H9 (cell line): ENCODE results near the gene AATF. TPM values are rescaled to one million over a fixed set of nuclear protein-coding genes. Genes with fewer than 3 reads are reported as not detected.
A peak's percentile ranks its signal among the peaks of the same experiment; 100 is the strongest.

Experiments used
- DNase-seq: peaks from one replicate; pipeline ENCODE4 v3.0.0-alpha.2; 2017
- H2AFZ ChIP-seq: one replicate; pipeline ENCODE4 v1.6.1; 2013; ENCODE audit warnings: mild to moderate bottlenecking, low read length, control low read depth, moderate library complexity
- H2AK5ac ChIP-seq: 2 replicates; pipeline ENCODE4 v1.6.1; 2013; ENCODE audit warnings: low read length, control low read depth, mixed read lengths; ENCODE audit not compliant: insufficient read length
- H2BK120ac ChIP-seq: one replicate; pipeline ENCODE4 v1.6.1; 2013; ENCODE audit warnings: low read depth, mild to moderate bottlenecking, low read length, control low read depth, inconsistent platforms; ENCODE audit not compliant: poor library complexity, severe bottlenecking
- H2BK12ac ChIP-seq: 2 replicates; pipeline ENCODE4 v1.6.1; 2013; ENCODE audit warnings: low read length, control low read depth, mixed read lengths, low read depth; ENCODE audit not compliant: insufficient read length
- H2BK15ac ChIP-seq: 2 replicates; pipeline ENCODE4 v1.6.1; 2013; ENCODE audit warnings: low read depth, low read length, control low read depth
- H2BK20ac ChIP-seq: one replicate; pipeline ENCODE4 v1.6.1; 2013; ENCODE audit warnings: low read depth, mild to moderate bottlenecking, low read length, control low read depth, inconsistent platforms; ENCODE audit not compliant: poor library complexity, severe bottlenecking
- H2BK5ac ChIP-seq: 2 replicates; pipeline ENCODE4 v1.6.1; 2013; ENCODE audit warnings: low read length, control low read depth, mixed read lengths; ENCODE audit not compliant: insufficient read length
- H3K14ac ChIP-seq: 2 replicates; pipeline ENCODE4 v1.6.1; 2013; ENCODE audit warnings: low read length, control low read depth; ENCODE audit not compliant: insufficient read depth
- H3K18ac ChIP-seq: 2 replicates; pipeline ENCODE4 v1.6.1; 2013; ENCODE audit warnings: low read depth, mild to moderate bottlenecking, mixed read lengths, low read length, control low read depth; ENCODE audit not compliant: insufficient read length
- H3K23ac ChIP-seq: 2 replicates; pipeline ENCODE4 v1.6.1; 2013; ENCODE audit warnings: low read length, control low read depth, mixed read lengths, low read depth; ENCODE audit not compliant: insufficient read length
- H3K23me2 ChIP-seq: 2 replicates; pipeline ENCODE4 v1.6.1; 2013; ENCODE audit warnings: low read depth, mild to moderate bottlenecking, mixed read lengths, low read length, control low read depth; ENCODE audit not compliant: insufficient read length, poor library complexity, severe bottlenecking
- H3K27ac ChIP-seq: 2 replicates; pipeline ENCODE4 v1.5.1; 2013; ENCODE audit warnings: low read length, control low read depth, mixed read lengths, low read depth; ENCODE audit not compliant: insufficient read length
- H3K27me3 ChIP-seq: 2 replicates; pipeline ENCODE4 v1.6.1; 2013; ENCODE audit warnings: low read length, control low read depth, inconsistent platforms; ENCODE audit not compliant: insufficient read depth
- H3K4ac ChIP-seq: 2 replicates; pipeline ENCODE4 v1.6.1; 2013; ENCODE audit warnings: low read depth, mild to moderate bottlenecking, control low read depth, inconsistent platforms, low read length, moderate library complexity
- H3K4me1 ChIP-seq: 2 replicates; pipeline ENCODE4 v1.6.1; 2013; ENCODE audit warnings: low read length, control low read depth, inconsistent platforms; ENCODE audit not compliant: insufficient read depth
- H3K4me2 ChIP-seq: 2 replicates; pipeline ENCODE4 v1.6.1; 2013; ENCODE audit warnings: low read length, control low read depth, mixed read lengths; ENCODE audit not compliant: insufficient read length, insufficient read depth
- H3K56ac ChIP-seq: 2 replicates; pipeline ENCODE4 v1.6.1; 2013; ENCODE audit warnings: low read depth, mild to moderate bottlenecking, mixed read lengths, low read length, control low read depth; ENCODE audit not compliant: insufficient read length
- H3K79me1 ChIP-seq: 2 replicates; pipeline ENCODE4 v1.6.1; 2013; ENCODE audit warnings: low read depth, mild to moderate bottlenecking, moderate library complexity, low read length, control low read depth, inconsistent platforms; ENCODE audit not compliant: insufficient read depth, poor library complexity, severe bottlenecking
- H3K79me2 ChIP-seq: 2 replicates; pipeline ENCODE4 v1.6.1; 2013; ENCODE audit warnings: low read length, control low read depth, inconsistent platforms; ENCODE audit not compliant: insufficient read depth
- H3K9ac ChIP-seq: 2 replicates; pipeline ENCODE4 v1.6.1; 2013; ENCODE audit warnings: low read length, control low read depth, mixed read lengths; ENCODE audit not compliant: insufficient read length; ENCODE audit errors: extremely low read depth
- H3K9me3 ChIP-seq: one replicate; pipeline ENCODE4 v1.6.1; 2013; ENCODE audit warnings: low read depth, low read length, inconsistent platforms; ENCODE audit not compliant: control insufficient read depth
- H3T11ph ChIP-seq: one replicate; pipeline ENCODE4 v1.6.1; 2013; ENCODE audit warnings: mild to moderate bottlenecking, low read length, control low read depth, inconsistent platforms
- H4K20me1 ChIP-seq: one replicate; pipeline ENCODE4 v1.6.1; 2013; ENCODE audit not compliant: control insufficient read depth, insufficient read length, insufficient read depth
- H4K5ac ChIP-seq: 2 replicates; pipeline ENCODE4 v1.6.1; 2013; ENCODE audit warnings: low read depth, mild to moderate bottlenecking, mixed read lengths, low read length, control low read depth; ENCODE audit not compliant: insufficient read length
- H4K8ac ChIP-seq: replicated peaks from 2 replicates; pipeline ENCODE4 v1.6.1; 2013; ENCODE audit warnings: low read length, control low read depth, mixed read lengths, low read depth; ENCODE audit not compliant: insufficient read length
- H4K91ac ChIP-seq: 2 replicates; pipeline ENCODE4 v1.6.1; 2013; ENCODE audit warnings: low read depth, mild to moderate bottlenecking, moderate library complexity, mixed read lengths, low read length, control low read depth; ENCODE audit not compliant: insufficient read length
- H3K27ac Mint-ChIP-seq, 3 experiments: 2 replicates in 2 of 3; 3 replicates in 1 of 3; pipeline ENCODE4 v1.8.0; 2020 to 2021; ENCODE audit warnings: mixed read lengths in 3 of 3, mild to moderate bottlenecking in 1 of 3, moderate library complexity in 1 of 3
- H3K27me3 Mint-ChIP-seq: 2 replicates; pipeline ENCODE4 v1.8.0; 2021; ENCODE audit warnings: low read depth, mild to moderate bottlenecking, moderate library complexity, mixed read lengths
- H3K36me3 Mint-ChIP-seq, 3 experiments: 2 replicates in 2 of 3; 3 replicates in 1 of 3; pipeline ENCODE4 v1.8.0; 2020 to 2021; ENCODE audit warnings: low read depth in 3 of 3, mixed read lengths in 3 of 3; ENCODE audit not compliant: insufficient read depth in 1 of 3
- H3K4me1 Mint-ChIP-seq, 2 experiments: 2 replicates each; pipeline ENCODE4 v1.8.0; 2020; ENCODE audit warnings: mixed read lengths in 2 of 2
- H3K4me3 Mint-ChIP-seq, 2 experiments: 2 replicates in 1 of 2; 3 replicates in 1 of 2; pipeline ENCODE4 v1.8.0; 2020 to 2021; ENCODE audit warnings: mild to moderate bottlenecking in 2 of 2, mixed read lengths in 2 of 2, moderate library complexity in 1 of 2
- H3K9me3 Mint-ChIP-seq, 2 experiments: 2 replicates in 1 of 2; 3 replicates in 1 of 2; pipeline ENCODE4 v1.8.0; 2020; ENCODE audit warnings: mild to moderate bottlenecking in 2 of 2, mixed read lengths in 2 of 2, moderate library complexity in 1 of 2
- WGBS: extraction: QIAGEN DNeasy Blood & Tissue Kit; methylation state at CpG from one replicate; pipeline ENCODE4 v1.1.7; 2013; ENCODE audit warnings: missing lambda C conversion rate, low lambda C conversion rate, mixed read lengths; ENCODE audit not compliant: insufficient read length; ENCODE audit errors: extremely low coverage; 5-methylcytosine and 5-hydroxymethylcytosine counted together
- total RNA-seq: library from RNA; stranded (reverse); gene quantifications from 2 replicates; pipeline ENCODE4 v1.2.1, GENCODE V29; 2021
- TF ChIP-seq, protein P1 (sequence below): fragments of 200-600 bp; sonication (generic); conservative IDR thresholded peaks from 3 replicates; pipeline ENCODE4 v1.8.0; 2021; ENCODE audit warnings: antibody characterized with exemption, mild to moderate bottlenecking

The AATF gene
- total RNA-seq, 1 experiment from 2014 or later = 69.6 TPM

DNA sequence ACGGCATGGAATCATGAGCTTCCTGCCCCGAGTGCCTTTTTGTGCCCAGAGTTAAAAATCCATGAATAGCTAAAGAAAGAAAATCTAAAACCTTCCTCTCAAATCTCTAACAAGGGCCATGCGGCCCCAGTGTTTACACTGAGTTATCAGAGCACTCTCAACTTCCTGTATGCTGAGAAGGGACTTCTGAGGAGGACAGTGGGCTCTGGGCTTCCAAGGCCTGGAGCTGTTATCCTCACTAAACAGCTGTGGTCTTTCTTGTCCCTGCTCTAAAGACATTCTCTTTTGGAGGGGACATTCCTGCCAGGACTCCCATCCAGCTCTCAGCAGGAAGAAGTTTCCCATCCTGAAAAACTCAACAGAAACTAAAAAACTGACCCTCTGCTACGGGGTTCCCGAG lies 135.6 kb downstream of the AATF start:
- Mint-ChIP-seq H3K36me3 (peaks cover 39 to 61% (median 54%) of the 10 kb centered on the region in 3 experiments; a peak in 6 of 7 replicates), H3K9me3 (peaks cover 8 to 9% of the 10 kb centered on the region in 2 experiments), H3K4me3 (no peak overlapping the region), H3K27ac (peak overlapping the region; percentile 54 to 86 (median 75); a peak in 4 of 7 replicates), H3K4me1 (peaks cover 43 to 48% of the 10 kb centered on the region in 2 experiments), H3K27me3 (peaks cover 2% of the 10 kb centered on the region; the same call in 1 of the 2 replicates)
- Histone ChIP-seq H3K27me3 (no peaks in the 10 kb centered on the region), H2BK12ac (no peak overlapping the region), H3K4me1 (peaks cover 13% of the 10 kb centered on the region), H4K20me1 (no peaks in the 10 kb centered on the region), H2BK120ac (no peak overlapping the region), H3K4me2 (no peak overlapping the region), H3K56ac (no peak overlapping the region), H4K5ac (no peak overlapping the region), H2BK5ac (no peak overlapping the region), H3K14ac (no peak overlapping the region), H3T11ph (no peak overlapping the region), H2BK15ac (no peak overlapping the region), H2AFZ (no peak overlapping the region), H3K79me2 (no peaks in the 10 kb centered on the region), H3K23ac (no peak overlapping the region), H4K8ac (no peak overlapping the region), H2BK20ac (no peak overlapping the region), H2AK5ac (no peak overlapping the region), H3K4ac (no peak overlapping the region), H3K23me2 (no peaks in the 10 kb centered on the region), H3K18ac (no peak overlapping the region), H3K27ac (no peak overlapping the region), H4K91ac (no peak overlapping the region), H3K79me1 (no peaks in the 10 kb centered on the region), H3K9me3 (no peaks in the 10 kb centered on the region), H3K9ac (no peak overlapping the region)
- TF ChIP-seq, protein P1, sequence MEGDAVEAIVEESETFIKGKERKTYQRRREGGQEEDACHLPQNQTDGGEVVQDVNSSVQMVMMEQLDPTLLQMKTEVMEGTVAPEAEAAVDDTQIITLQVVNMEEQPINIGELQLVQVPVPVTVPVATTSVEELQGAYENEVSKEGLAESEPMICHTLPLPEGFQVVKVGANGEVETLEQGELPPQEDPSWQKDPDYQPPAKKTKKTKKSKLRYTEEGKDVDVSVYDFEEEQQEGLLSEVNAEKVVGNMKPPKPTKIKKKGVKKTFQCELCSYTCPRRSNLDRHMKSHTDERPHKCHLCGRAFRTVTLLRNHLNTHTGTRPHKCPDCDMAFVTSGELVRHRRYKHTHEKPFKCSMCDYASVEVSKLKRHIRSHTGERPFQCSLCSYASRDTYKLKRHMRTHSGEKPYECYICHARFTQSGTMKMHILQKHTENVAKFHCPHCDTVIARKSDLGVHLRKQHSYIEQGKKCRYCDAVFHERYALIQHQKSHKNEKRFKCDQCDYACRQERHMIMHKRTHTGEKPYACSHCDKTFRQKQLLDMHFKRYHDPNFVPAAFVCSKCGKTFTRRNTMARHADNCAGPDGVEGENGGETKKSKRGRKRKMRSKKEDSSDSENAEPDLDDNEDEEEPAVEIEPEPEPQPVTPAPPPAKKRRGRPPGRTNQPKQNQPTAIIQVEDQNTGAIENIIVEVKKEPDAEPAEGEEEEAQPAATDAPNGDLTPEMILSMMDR = no peak
- no CpG with 5 or more reads among the region's 5 CpGs for WGBS
- no peak for DNase-seq
